ENCODE data around the gene HBP1.

DNA sequence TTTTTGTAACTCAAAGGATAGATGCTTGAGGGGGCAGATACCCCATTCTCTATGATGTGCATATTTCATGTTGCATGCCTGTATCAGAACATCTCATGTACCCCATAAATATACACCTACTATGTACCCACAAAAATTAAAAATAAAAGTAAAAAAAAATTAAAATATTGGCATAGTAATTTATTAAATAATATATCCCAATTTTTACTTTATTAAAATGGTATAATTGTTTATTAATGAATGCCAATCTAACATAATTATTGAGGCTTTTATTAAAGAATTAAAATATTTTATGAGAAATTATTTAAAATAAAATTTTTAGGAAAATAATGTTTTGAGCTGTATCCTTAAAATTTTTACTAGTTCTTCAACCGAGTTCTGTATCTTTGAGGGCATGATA lies 18.9 kb upstream of the HBP1 start:
- TF ChIP-seq, protein P1, sequence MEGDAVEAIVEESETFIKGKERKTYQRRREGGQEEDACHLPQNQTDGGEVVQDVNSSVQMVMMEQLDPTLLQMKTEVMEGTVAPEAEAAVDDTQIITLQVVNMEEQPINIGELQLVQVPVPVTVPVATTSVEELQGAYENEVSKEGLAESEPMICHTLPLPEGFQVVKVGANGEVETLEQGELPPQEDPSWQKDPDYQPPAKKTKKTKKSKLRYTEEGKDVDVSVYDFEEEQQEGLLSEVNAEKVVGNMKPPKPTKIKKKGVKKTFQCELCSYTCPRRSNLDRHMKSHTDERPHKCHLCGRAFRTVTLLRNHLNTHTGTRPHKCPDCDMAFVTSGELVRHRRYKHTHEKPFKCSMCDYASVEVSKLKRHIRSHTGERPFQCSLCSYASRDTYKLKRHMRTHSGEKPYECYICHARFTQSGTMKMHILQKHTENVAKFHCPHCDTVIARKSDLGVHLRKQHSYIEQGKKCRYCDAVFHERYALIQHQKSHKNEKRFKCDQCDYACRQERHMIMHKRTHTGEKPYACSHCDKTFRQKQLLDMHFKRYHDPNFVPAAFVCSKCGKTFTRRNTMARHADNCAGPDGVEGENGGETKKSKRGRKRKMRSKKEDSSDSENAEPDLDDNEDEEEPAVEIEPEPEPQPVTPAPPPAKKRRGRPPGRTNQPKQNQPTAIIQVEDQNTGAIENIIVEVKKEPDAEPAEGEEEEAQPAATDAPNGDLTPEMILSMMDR (conservative IDR thresholded peaks at IDR 0.05; ENCODE audit: low read depth, low read length): no peak
- TF ChIP-seq RAD21 (IDR thresholded peaks at IDR 0.05; ENCODE audit: low read length): no peak
- TF ChIP-seq RFX5 (IDR thresholded peaks at IDR 0.05; ENCODE audit: low read depth, low read length): no peak
- TF ChIP-seq SMC3 (IDR thresholded peaks at IDR 0.05; ENCODE audit: low read depth, low read length): no peak
- no peak for TF ChIP-seq POLR2A (IDR thresholded peaks at IDR 0.05; ENCODE audit: low read depth, low read length)
- TF ChIP-seq MXI1 (IDR thresholded peaks at IDR 0.05; ENCODE audit: borderline replicate concordance, low read depth, low read length): no peak
- TF ChIP-seq MAZ (IDR thresholded peaks at IDR 0.05; ENCODE audit: borderline replicate concordance, low read depth, low read length): no peak

All from IMR-90 (cell line).